DND-41 (cell line): ENCODE results near the gene AHRR.

ENCODE experiments used
- CTCF ChIP-seq: IDR thresholded peaks from 2 replicates; pipeline ENCODE4 v1.5.1; 2012; ENCODE audit warnings: borderline replicate concordance, low read length, moderate library complexity, mild to moderate bottlenecking; ENCODE audit not compliant: poor library complexity, severe bottlenecking; ENCODE audit errors: extremely low read depth
- EZH2 ChIP-seq: IDR thresholded peaks from 3 replicates; pipeline ENCODE4 v1.6.1; 2012; ENCODE audit warnings: borderline replicate concordance, low read depth, mild to moderate bottlenecking, moderate library complexity, low read length, inconsistent platforms; ENCODE audit not compliant: severe bottlenecking

GRCh38 chr5:351921-352245, 30.4 kb downstream of the AHRR start:
- TF ChIP-seq EZH2, result no peak
- TF ChIP-seq CTCF, result no peak
